Measurements from ENCODE around the gene KRTAP6-1.

GRCh38 chr21:30620080-30620479, 6.3 kb upstream of the KRTAP6-1 start:
- TF ChIP-seq CTCF (IDR thresholded peaks at IDR 0.05) = no peak
- TF ChIP-seq POLR2A (IDR thresholded peaks at IDR 0.05) = no peak

All from esophagus squamous epithelium (tissue), 4 donors.